NCI-H2196 (cell line): ENCODE data around the gene HLA-DRB5.
"Not testable (repeated sequence)": the region's sequence is repeated elsewhere in the genome, so short reads cannot be mapped to it uniquely, and the experiment has no call there.

Source experiments
- DNase-seq: peaks from one replicate; lab custom pipeline; 2025; ENCODE audit not compliant: unreplicated experiment; lab: John Stamatoyannopoulos, UW

Gene HLA-DRB5

DNA sequence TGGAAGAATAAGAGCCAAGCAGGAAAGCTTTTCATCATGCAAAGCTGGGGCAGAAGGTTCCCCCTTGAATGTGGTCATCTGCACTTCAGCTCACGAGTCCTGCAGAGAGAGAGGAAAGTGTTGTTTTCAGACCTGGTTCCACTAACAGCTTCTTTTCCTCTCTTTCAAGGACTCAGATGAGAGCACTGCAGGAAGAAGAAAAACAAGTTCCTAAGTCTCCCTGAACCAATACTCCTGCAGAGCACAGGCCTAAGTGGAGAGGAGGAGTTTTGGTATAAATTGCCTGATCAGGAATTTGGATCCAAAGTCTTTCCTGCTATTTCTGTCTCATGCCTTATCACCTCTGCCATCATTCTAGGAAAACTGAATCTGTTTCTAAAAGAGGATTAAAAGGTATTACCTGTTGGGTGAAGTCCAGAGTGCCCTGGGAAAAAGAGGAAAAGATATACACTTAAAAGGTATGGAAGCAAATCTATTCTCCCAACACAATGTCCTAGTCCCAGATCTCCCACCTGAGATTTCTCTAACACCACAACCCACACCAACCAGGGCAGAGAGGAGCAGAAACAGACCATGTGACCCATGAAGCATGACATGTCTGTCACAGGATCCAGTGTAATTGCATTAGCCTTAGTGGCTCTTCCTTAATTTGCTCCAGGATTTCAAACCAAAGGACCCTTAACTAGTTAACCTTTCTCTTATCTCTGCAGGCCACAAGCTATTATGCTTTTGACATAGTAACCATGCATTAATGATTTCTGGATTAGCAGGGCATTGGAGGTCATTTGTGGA, 12.2 kb downstream of the HLA-DRB5 start:
- DNase-seq = no peak

DNA sequence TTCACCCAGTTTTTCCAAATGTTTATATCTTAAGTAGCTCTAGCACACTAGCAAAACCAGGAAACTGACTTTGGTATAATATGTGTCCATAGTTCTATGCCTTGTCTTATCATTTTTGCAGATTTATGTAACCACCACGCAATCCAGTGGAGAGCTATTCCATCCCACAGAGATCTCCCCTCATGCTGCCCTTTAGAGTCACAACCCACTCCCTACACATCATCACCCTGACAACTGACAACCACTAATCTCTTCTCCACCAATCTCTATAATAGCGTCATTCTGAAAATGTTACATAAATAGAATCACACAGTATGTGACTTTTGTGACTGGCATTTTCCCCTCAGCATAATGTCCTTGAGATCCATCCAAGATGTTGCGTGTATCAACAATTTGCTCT, 29.1 kb downstream of the HLA-DRB5 start:
- DNase-seq = no peak

DNA sequence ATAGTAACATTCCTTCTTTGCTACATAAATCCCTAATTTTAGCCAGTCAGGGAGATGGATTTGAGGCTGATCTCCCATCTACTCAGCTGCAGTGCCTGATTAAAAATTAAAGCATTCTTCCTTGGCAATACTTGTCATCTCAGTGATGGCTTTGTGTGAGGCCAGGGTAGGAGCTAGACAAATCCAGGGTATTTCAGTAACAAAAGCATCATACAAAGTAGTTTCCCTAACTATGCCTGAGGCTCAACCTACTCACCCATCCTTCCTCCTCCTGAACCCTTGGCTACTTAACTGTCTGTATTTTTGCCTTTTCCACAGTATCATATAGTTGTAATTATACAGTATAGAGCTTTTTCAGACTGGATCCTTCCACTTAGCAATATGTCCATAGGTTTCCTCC, 37.7 kb downstream of the HLA-DRB5 start:
- DNase-seq = no peak

DNA sequence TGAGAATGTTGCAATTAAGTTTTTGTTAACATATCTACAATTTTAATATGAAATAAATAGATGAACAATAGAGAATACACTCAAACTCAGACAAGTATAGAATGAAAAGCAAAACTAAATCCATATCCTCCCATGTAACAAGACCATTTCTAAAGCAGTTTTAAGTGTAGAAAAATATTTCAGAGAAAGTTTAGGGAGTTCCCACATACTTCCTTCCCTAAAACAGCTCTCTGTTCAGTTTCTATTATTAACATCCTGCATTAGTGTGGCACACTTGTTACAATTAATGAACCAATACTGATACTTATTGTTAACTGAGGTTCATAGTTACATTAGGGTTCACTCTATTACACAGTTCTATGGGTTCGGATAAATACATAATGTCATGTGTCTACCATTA, 38.4 kb downstream of the HLA-DRB5 start:
- DNase-seq = no peak

DNA sequence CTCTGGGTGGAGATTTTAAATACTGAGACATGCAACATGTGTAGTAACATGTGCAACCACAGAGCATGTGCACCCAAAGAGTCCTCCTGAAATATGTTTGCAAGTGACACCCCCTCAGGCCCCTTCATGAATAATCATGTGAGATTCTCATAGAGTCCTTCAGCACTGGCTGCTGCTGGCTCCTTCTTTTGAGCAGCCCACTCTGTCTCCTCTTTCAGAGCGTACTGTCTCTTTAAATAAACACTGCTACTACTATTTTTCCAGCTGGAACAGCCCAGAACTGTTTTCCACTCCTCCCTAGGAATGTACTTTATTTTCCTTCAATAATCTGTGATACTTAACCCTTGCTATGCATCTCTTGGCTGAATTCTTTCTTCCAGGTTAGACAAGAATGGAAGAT, 42.0 kb downstream of the HLA-DRB5 start:
- DNase-seq = no peak

DNA sequence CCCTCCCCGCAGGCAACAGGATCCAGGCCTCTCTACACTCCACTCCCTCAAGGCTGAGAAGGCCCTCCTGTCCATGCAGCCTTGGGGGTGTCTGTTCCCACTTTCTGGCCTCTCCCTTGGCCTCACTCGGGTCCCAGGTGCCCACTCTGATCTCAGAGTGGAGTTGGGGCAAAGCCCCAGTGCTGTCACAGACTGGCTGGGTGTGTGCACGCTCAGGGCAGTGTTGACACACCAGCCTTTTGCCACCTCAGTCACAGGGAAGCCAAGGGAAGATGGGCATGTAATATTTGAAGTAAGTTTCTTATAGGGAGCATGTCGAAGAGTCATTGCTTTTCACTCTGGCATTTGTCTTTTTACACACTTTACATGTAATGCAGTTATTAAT, 45.5 kb downstream of the HLA-DRB5 start:
- DNase-seq = no peak

DNA sequence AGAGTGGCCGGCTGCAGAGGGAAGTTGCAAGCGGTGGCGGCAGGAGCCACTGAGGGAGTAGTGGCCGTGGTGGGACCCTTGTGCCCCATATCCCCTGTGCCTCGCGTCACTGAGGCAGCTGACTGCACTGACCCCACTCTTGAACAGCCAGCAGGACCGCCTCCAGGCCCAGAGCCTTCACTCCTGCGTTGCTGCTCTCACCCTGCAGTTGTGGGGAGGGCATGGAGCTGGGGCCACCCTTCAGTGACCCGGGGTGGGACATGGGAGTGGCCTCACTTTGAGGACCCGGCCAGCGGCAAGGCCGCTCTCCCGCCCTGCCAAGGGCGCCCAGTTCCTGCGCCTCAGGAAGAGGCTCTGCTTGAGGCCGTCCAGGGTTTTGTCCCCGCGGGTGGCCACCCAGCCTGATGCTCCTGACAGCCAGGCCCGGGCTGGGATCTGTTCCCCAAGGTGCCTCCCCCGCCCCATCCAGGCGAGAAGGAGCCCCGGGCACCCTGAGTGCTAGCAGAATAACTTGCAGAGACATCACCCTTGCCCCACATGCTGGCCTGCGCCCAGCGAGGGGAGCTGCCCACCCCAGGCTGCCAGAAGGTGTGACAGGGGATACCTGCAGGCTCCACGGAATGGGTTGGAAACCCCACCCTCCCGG, 46.0 kb downstream of the HLA-DRB5 start:
- DNase-seq = no peak

DNA sequence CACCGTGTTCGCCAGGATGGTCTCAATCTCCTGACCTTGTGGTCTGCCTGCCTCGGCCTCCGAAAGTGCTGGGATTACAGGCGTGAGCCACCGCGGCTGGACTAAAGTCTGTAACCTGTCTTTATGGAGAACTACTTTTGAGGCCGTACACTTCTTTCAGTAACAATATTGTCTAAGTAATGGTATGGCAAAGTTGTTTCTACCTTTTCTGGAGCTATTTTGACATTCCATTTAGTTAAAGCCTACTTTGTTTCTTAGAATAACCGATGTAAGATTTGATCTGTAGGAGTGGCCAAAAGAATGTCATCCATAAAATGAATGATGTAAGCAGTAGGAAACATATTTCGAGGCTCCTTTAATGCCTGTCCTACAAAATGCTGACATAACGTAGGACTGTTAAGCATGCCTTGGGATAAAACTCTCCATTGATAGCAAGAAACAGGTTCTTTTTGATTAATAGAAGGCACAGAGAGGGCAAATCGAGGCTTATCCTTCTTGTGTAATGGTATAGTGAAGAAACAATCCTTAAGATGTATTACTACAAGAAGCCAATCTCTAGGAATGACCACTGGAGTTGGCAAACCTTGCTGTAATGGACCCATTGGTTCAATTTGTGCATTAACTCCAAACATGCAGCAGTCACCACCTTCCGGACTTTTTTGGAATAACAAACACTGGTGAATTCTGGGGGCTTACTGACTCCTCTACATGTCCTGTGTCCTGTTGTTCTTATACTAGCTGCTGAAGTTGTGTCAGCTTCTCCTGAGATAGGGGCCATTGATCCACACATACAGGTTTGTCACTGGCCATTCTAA, 54.5 kb downstream of the HLA-DRB5 start:
- DNase-seq = no peak

DNA sequence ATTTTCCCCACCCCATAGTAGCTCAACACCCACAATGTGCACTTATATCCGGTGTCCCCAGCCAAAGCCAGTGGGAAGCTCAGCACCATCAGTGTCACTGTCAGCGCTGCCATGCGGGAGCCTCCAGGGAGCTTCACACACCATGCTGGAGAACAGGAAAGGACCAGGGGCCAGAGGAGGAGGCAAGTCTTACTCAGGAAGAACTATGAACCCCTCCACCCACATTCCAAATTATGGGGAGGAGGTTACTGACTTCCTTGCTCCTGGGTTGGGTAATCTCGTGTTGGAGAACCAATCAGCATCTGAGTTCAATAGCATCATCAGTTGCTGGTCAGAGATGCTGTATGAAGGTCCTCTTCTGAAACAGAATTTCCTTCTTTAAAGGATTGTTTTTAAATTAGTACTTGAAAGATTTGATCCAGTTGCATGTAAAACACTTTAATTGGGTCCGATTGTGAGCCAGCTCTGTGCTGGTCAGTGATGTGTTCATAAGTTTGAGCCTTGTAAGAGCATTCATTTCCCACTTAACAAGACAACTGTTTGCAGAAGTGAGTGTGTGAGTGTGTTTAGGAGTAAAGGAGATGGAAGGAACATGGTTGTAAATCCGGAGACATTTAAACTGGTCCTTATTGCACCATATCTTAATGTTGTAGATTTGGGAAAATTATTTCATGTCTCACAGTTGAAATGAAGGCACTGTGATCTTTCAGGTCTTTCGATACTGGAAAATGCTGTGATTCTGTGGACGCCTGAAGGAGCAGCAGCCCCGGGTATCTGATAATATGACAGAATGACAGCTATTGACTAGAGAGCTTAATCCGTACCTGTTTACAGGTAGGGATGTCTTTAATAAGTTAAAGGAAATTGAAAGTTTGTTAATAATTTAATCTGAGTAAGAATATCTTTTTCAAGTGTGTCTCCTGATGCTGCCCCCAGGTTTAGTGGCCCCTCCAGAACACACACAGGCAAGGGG, 56.4 kb downstream of the HLA-DRB5 start:
- DNase-seq = not testable (repeated sequence)

DNA sequence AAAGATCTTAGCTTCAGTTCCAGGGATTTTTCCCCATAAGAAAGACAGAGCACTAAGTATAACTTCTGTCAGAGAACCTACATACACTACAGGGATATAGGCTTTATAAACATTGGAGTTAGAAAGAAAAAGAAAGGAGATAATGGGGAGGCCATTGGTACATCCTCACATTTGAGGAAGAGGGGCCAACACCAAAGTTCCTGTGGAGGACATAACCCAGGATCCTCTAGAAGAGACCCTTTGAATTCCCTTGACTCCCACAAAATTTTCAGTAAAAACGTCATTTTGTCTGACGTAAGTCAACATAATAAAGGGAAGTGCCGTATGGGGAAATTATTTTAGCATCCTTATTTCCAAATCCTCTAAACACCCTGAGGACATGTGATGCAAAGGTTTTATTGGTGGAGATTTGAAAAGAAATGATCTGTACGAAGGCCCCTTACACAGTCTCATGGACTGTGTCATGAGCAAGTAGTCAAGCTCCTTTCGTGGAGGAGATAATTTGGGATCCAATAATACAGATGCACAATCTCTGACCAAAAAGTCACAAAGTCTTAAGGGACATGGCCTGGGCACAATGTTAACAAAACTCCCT, 57.2 kb downstream of the HLA-DRB5 start:
- no peak for DNase-seq

DNA sequence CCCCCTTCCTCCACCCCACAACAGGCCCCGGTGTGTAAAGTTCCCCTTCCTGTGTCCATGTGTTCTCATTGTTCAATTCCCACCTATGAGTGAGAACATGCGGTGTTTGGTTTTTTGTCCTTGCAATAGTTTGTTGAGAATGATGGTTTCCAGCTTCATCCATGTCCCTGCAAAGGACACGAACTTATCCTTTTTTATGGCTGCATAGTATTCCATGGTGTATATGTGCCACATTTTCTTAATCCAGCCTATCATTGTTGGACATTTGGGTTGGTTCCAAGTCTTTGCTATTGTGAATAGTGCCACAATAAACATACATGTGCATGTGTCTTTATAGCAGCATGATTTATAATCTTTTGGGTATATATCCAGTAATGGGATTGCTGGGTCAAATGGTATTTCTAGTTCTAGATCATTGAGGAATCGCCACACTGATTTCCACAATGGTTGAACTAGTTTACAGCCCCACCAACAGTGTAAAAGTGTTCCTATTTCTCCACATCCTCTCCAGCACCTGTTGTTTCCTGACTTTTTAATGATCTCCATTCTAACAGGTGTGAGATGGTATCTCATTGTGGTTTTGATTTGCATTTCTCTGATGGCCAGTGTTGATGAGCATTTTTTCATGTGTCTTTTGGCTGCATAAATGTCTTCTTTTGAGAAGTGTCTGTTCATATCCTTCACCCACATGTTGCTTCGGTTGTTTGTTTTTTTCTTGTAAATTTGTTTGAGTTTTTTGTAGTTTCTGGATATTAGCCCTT, 62.2 kb downstream of the HLA-DRB5 start:
- DNase-seq = not testable (repeated sequence)
